HEK293 (cell line): ENCODE data around the gene APOA5.
"Not testable (repeated sequence)": the region's sequence is repeated elsewhere in the genome, so short reads cannot be mapped to it uniquely, and the experiment has no call there.

Experiments
- CTCF ChIA-PET: fragments of 350-600 bp; formaldehyde crosslinking; extraction: SDS; loops from one replicate; lab custom pipeline; 2021; ENCODE audit warnings: antibody characterized with exemption; lab: Yijun Ruan, JAX
- POLR2A ChIA-PET: fragments of 300-600 bp; formaldehyde crosslinking; extraction: SDS; loops from one replicate; lab custom pipeline; 2020; ENCODE audit warnings: antibody characterized with exemption, inconsistent platforms; lab: Yijun Ruan, JAX
- H3K27ac ChIP-seq: fragments of 200-500 bp; sonication (Bioruptor generic); 2 replicates; pipeline ENCODE4 v1.5.1; 2014; ENCODE audit warnings: low read depth, low read length, control low read depth, inconsistent platforms; ENCODE audit errors: extremely low read depth
- H3K36me3 ChIP-seq, 2 experiments: fragments of 200-500 bp in 1 of 2; sonication (Bioruptor generic) in 1 of 2; 1 replicate in 1 of 2; 2 replicates in 1 of 2; pipeline ENCODE4 v1.5.1; 2014 to 2017; ENCODE audit warnings: inconsistent platforms in 2 of 2, low read length in 2 of 2; ENCODE audit not compliant: control insufficient read depth in 2 of 2, insufficient read depth in 1 of 2
- H3K4me1 ChIP-seq: fragments of 200-500 bp; sonication (Bioruptor generic); 2 replicates; pipeline ENCODE4 v1.5.1; 2014; ENCODE audit warnings: mild to moderate bottlenecking, low read length, inconsistent platforms; ENCODE audit not compliant: control insufficient read depth, insufficient read depth
- H3K4me3 ChIP-seq: 2 replicates; pipeline ENCODE4 v1.5.1; 2011; ENCODE audit warnings: low read depth, mild to moderate bottlenecking, control low read depth, low read length, moderate library complexity
- H3K9me3 ChIP-seq: fragments of 200-500 bp; sonication (Bioruptor generic); 2 replicates; pipeline ENCODE4 v1.5.1; 2014; ENCODE audit warnings: low read depth, low read length, inconsistent platforms; ENCODE audit not compliant: control insufficient read depth, insufficient read depth
- HOXA7 ChIP-seq: sonication (generic); formaldehyde crosslinking; IDR thresholded peaks from 2 replicates; pipeline ENCODE4 v1.8.1; 2022; ENCODE audit warnings: missing genetic modification reagents, borderline replicate concordance
- IKZF3 ChIP-seq: fragments of 450-650 bp; IDR thresholded peaks from 2 replicates; pipeline ENCODE4 v1.5.0; 2018; ENCODE audit warnings: missing biosample characterization, mild to moderate bottlenecking, missing genetic modification characterization, moderate library complexity
- KLF16 ChIP-seq: fragments of 450-650 bp; formaldehyde crosslinking; IDR thresholded peaks from 2 replicates; pipeline ENCODE4 v1.5.1; 2017; ENCODE audit warnings: missing biosample characterization, missing genetic modification characterization
- OSR2 ChIP-seq: fragments of 450-650 bp; formaldehyde crosslinking; IDR thresholded peaks from 2 replicates; pipeline ENCODE4 v1.5.1; 2016; ENCODE audit warnings: missing biosample characterization, missing genetic modification characterization
- SCRT1 ChIP-seq: fragments of 450-650 bp; formaldehyde crosslinking; IDR thresholded peaks from 2 replicates; pipeline ENCODE4 v1.5.1; 2016; ENCODE audit warnings: missing biosample characterization, missing genetic modification characterization, borderline replicate concordance
- TSHZ1 ChIP-seq: fragments of 450-650 bp; formaldehyde crosslinking; IDR thresholded peaks from 2 replicates; pipeline ENCODE4 v1.5.1; 2016; ENCODE audit warnings: missing biosample characterization, missing genetic modification characterization, borderline replicate concordance
- YY2 ChIP-seq: fragments of 450-650 bp; formaldehyde crosslinking; IDR thresholded peaks from 2 replicates; pipeline ENCODE4 v1.5.1; 2016; ENCODE audit warnings: missing biosample characterization, missing genetic modification characterization
- ZBTB1 ChIP-seq: fragments of 450-650 bp; formaldehyde crosslinking; IDR thresholded peaks from 2 replicates; pipeline ENCODE4 v1.5.1; 2016; ENCODE audit warnings: missing biosample characterization, missing genetic modification characterization
- ZBTB49 ChIP-seq: fragments of 450-650 bp; formaldehyde crosslinking; IDR thresholded peaks from 2 replicates; pipeline ENCODE4 v1.5.1; 2016; ENCODE audit warnings: missing biosample characterization, missing genetic modification characterization, low read depth
- ZNF10 ChIP-seq: fragments of 450-650 bp; formaldehyde crosslinking; IDR thresholded peaks from 2 replicates; pipeline ENCODE4 v1.5.1; 2017; ENCODE audit warnings: missing biosample characterization, missing genetic modification characterization
- ZNF114 ChIP-seq: fragments of 450-650 bp; formaldehyde crosslinking; IDR thresholded peaks from 2 replicates; pipeline ENCODE4 v1.5.0; 2017; ENCODE audit warnings: missing biosample characterization, missing genetic modification characterization
- ZNF23 ChIP-seq: fragments of 450-650 bp; formaldehyde crosslinking; IDR thresholded peaks from 2 replicates; pipeline ENCODE4 v1.5.1; 2016; ENCODE audit warnings: missing biosample characterization, missing genetic modification characterization, borderline replicate concordance
- ZNF239 ChIP-seq: fragments of 450-650 bp; formaldehyde crosslinking; IDR thresholded peaks from 2 replicates; pipeline ENCODE4 v1.5.1; 2016; ENCODE audit warnings: missing biosample characterization, missing genetic modification characterization
- ZNF248 ChIP-seq: fragments of 450-650 bp; formaldehyde crosslinking; IDR thresholded peaks from 2 replicates; pipeline ENCODE4 v1.5.1; 2017; ENCODE audit warnings: missing biosample characterization, missing genetic modification characterization
- ZNF391 ChIP-seq: fragments of 450-650 bp; formaldehyde crosslinking; IDR thresholded peaks from 2 replicates; pipeline ENCODE4 v1.5.1; 2016; ENCODE audit warnings: low read depth, missing biosample characterization, missing genetic modification characterization, borderline replicate concordance
- ZNF555 ChIP-seq: fragments of 450-650 bp; formaldehyde crosslinking; conservative IDR thresholded peaks from 2 replicates; pipeline ENCODE4 v1.5.1; 2017; ENCODE audit warnings: missing biosample characterization, mild to moderate bottlenecking, missing genetic modification characterization, inconsistent platforms
- ZNF585B ChIP-seq: fragments of 450-650 bp; formaldehyde crosslinking; IDR thresholded peaks from 2 replicates; pipeline ENCODE4 v1.5.1; 2016; ENCODE audit warnings: missing biosample characterization, missing genetic modification characterization
- ZNF626 ChIP-seq: fragments of 450-650 bp; sonication (Bioruptor Pico); formaldehyde crosslinking; IDR thresholded peaks from 2 replicates; pipeline ENCODE4 v1.5.1; 2018; ENCODE audit warnings: missing biosample characterization, missing genetic modification characterization, inconsistent platforms
- ZNF677 ChIP-seq: fragments of 450-650 bp; IDR thresholded peaks from 2 replicates; pipeline ENCODE4 v1.5.0; 2018; ENCODE audit warnings: missing biosample characterization, mild to moderate bottlenecking, missing genetic modification characterization, moderate library complexity
- TF ChIP-seq, protein P1 (sequence below): fragments of 450-650 bp; formaldehyde crosslinking; IDR thresholded peaks from 2 replicates; pipeline ENCODE4 v1.5.1; 2016; ENCODE audit warnings: missing biosample characterization, missing genetic modification characterization

Gene APOA5

DNA sequence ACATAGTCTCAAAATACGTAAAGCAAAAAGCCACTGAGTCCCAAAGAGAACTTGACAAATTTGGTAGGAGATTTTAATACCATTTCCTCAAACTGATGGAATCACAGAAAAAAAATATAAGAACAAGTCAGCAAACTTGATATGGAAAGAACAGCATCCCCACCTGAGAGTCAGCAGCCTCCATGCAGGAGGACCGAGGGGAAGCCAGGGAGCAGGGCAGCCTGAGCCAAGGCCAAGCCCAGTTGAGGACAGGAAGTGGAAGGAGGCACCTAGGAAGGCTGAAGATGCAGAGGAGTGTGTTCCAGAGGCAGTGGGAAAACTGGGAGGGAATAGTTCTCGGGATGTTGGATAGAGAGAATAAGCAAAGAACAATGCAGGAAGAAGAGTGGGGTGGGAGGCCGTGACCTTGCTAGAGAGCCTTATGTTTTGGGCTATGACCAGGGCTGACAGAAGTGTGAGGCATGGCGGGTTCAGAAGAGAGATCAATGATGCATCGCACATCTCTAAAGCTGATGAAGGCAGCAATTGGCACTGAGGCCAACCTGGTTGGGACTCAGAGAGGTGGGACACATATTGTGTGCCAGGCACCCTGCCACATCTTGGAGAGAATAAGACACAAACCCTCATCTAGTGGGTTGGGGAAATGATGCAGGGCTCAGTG lies 16.1 kb upstream of the APOA5 start (continued):
- TF ChIP-seq ZNF23 (tag by site-specific recombination) (no peak), HOXA7 (CRISPR knock-in tag) (no peak), ZNF677 (no peak)
- TF ChIP-seq, protein P1, sequence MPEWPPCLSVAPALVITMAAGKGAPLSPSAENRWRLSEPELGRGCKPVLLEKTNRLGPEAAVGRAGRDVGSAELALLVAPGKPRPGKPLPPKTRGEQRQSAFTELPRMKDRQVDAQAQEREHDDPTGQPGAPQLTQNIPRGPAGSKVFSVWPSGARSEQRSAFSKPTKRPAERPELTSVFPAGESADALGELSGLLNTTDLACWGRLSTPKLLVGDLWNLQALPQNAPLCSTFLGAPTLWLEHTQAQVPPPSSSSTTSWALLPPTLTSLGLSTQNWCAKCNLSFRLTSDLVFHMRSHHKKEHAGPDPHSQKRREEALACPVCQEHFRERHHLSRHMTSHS (tag by site-specific recombination): no peak
- TF ChIP-seq, all 188 proteins: peak for 0

- ChIA-PET POLR2A (no interaction called here), CTCF (interaction anchor here (2.1 kb wide), 1 partner anchor 13 kb away, joined by 7 read pairs; the partner anchor contains the start of gene APOA5)
- H3K27ac ChIP-seq: no peak overlapping the region
- no peak for TF ChIP-seq KLF16 (tag by site-specific recombination)
- TF ChIP-seq ZNF585B (tag by site-specific recombination): no peak
- TF ChIP-seq ZNF248: no peak
- TF ChIP-seq ZNF677: no peak
- no peak for TF ChIP-seq ZBTB49 (tag by site-specific recombination)
- no peak for TF ChIP-seq ZNF10 (tag by site-specific recombination)
- TF ChIP-seq ZNF114: no peak
- no peak for TF ChIP-seq ZBTB1 (tag by site-specific recombination)
- no peak for TF ChIP-seq IKZF3 (tag by site-specific recombination)
- no peak for TF ChIP-seq ZNF555 (tag by site-specific recombination)
- no peak for TF ChIP-seq TSHZ1
- no peak for TF ChIP-seq OSR2
- TF ChIP-seq ZNF626 (tag by site-specific recombination): no peak
- no peak for TF ChIP-seq SCRT1
- TF ChIP-seq ZNF391 (tag by site-specific recombination): no peak
- no peak for TF ChIP-seq YY2 (tag by site-specific recombination)
- TF ChIP-seq ZNF239 (tag by site-specific recombination): no peak
- H3K4me1 ChIP-seq: no peaks in the 10 kb centered on the region
- no peaks in the 10 kb centered on the region for H3K9me3 ChIP-seq
- no peaks in the 10 kb centered on the region for H3K36me3 ChIP-seq
- no peak overlapping the region for H3K4me3 ChIP-seq
Observed at GRCh38 chr11:116804001-116804400, 12.3 kb upstream of the APOA5 start.

DNA sequence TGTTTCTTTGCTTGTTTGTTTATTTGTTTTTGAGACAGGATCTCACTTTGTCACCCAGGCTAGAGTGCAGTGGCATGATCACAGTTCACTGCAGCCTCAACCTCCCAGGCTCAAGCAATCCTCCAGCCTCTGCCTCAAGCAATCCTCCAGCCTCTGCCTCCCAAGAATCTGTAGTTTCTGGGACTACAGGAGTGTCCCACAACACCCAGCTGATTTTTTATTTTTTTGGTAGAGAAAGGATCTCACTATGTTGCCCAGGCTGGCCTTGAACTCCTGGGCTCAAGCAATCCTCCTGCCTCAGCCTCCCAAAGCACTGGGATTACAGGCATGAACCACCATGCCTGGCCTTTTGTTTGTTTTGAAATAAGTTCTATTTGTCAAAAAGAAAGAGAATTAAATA lies 10.0 kb upstream of the APOA5 start:
- H3K27ac ChIP-seq, H3K9me3 ChIP-seq, H3K4me1 ChIP-seq, H3K36me3 ChIP-seq, H3K4me3 ChIP-seq, POLR2A ChIA-PET: not testable (repeated sequence)
- CTCF ChIA-PET: interaction anchor here (0.7 to 1.3 kb wide), 3 partner anchors 11 to 304 kb away, joined by 3 to 6 read pairs (median 3); partner anchors contain the start of gene APOA5
